SH-SY5Y (cell line): Measurements from ENCODE around the gene CCDC136.

ENCODE experiments used
- GATA2 ChIP-seq: IDR thresholded peaks from 2 replicates; pipeline ENCODE4 v1.6.1; 2011; ENCODE audit warnings: mild to moderate bottlenecking, low read depth, low read length
- GATA3 ChIP-seq: IDR thresholded peaks from 2 replicates; pipeline ENCODE4 v1.6.1; 2011; ENCODE audit warnings: low read depth, mild to moderate bottlenecking, low read length, moderate library complexity

Gene CCDC136

DNA sequence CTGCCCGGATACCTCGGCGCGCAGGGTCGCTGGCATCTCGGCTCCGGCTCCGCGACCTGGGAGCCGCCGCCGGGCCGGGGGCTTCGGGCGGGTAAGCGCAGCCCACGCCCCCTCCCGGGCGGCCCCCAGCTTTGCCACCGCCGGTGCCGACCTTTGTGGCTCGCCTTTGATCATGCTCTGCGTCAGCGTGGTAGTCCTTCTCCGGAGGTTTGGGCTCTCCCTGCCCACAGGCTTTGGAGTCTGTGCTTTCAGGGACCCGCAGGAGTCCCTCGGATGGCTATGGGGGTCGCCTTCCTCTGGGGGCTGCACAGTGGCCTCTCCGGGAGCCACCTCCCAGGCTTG is 78.1 kb downstream of the CCDC136 start:
- TF ChIP-seq GATA2 (no peak), GATA3 (no peak)

DNA sequence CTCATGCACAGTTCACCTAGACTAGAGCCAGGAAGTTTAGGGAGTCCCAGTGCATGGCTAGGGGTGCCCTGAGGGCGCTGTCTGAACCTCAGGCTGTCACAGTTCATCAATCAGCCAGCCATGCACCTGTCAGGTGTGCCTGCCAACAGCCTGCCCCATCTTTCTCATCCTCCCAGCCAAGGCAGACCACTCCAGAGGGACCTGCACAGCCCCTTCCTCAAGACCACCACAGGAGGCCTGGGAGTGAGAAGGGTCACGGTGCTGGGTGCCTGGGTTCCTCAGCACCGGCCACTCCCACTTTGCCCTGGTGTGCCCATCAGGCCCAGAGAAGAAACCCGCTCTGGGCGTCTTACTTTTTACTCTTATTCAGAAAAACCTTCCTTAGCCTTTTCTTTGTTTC is 79.3 kb downstream of the CCDC136 start:
- TF ChIP-seq GATA2 (no peak), GATA3 (no peak)
